Thymus (tissue), 11 donors: Measurements from ENCODE around the gene KIF13A. TPM values are rescaled to one million over a fixed set of nuclear protein-coding genes. Genes with fewer than 3 reads are reported as not detected.

Experiments
- DNase-seq, 9 donors: peaks; one replicate each; pipeline ENCODE4 v3.0.0-alpha.2; 2013; ENCODE audit warnings: low spot score in 9 of 9, low read depth in 6 of 9, missing footprints in 1 of 9
- H3K27ac ChIP-seq, 2 donors: one replicate each; pipeline ENCODE4 v1.5.1; 2013; ENCODE audit warnings: control low read depth in 1 of 2, low read depth in 1 of 2, low read length in 1 of 2, mild to moderate bottlenecking in 1 of 2, moderate library complexity in 1 of 2
- H3K27me3 ChIP-seq, 2 donors: one replicate each; pipeline ENCODE4 v1.5.1; 2013; ENCODE audit warnings: low read length in 1 of 2; ENCODE audit not compliant: control insufficient read depth in 2 of 2, insufficient read depth in 1 of 2
- H3K36me3 ChIP-seq, 2 donors: one replicate each; pipeline ENCODE4 v1.5.1; 2013; ENCODE audit warnings: low read length in 1 of 2, mild to moderate bottlenecking in 1 of 2, moderate library complexity in 1 of 2; ENCODE audit not compliant: control insufficient read depth in 2 of 2, insufficient read depth in 2 of 2
- H3K4me1 ChIP-seq, 2 donors: one replicate each; pipeline ENCODE4 v1.5.1; 2013; ENCODE audit warnings: low read length in 2 of 2; ENCODE audit not compliant: control insufficient read depth in 2 of 2, insufficient read depth in 2 of 2
- H3K4me3 ChIP-seq, 2 donors: one replicate each; pipeline ENCODE4 v1.5.1; 2013; ENCODE audit warnings: low read length in 2 of 2, control low read depth in 1 of 2, mild to moderate bottlenecking in 1 of 2
- H3K9me3 ChIP-seq, 2 donors: one replicate each; pipeline ENCODE4 v1.5.1; 2013; ENCODE audit warnings: low read length in 1 of 2, mild to moderate bottlenecking in 1 of 2; ENCODE audit not compliant: control insufficient read depth in 2 of 2, insufficient read depth in 1 of 2
- WGBS: extraction: QIAGEN DNeasy Blood & Tissue Kit; methylation state at CpG from one replicate; pipeline ENCODE4 v1.1.7; 2013; 5-methylcytosine and 5-hydroxymethylcytosine counted together
- polyA plus RNA-seq: library from polyadenylated mRNA; stranded (reverse); fragments of 200-250 nt; gene quantifications from one replicate; pipeline ENCODE4 v1.2.3, GENCODE V29; 2013
- total RNA-seq: library from RNA; stranded (reverse); fragments of 120-200 nt; gene quantifications from one replicate; pipeline ENCODE4 v1.2.4, GENCODE V29; 2013
- donor health status: healthy.

KIF13A gene
- total and polyA plus RNA-seq, 2 donors, result 8.5 to 13.7 TPM

DNA sequence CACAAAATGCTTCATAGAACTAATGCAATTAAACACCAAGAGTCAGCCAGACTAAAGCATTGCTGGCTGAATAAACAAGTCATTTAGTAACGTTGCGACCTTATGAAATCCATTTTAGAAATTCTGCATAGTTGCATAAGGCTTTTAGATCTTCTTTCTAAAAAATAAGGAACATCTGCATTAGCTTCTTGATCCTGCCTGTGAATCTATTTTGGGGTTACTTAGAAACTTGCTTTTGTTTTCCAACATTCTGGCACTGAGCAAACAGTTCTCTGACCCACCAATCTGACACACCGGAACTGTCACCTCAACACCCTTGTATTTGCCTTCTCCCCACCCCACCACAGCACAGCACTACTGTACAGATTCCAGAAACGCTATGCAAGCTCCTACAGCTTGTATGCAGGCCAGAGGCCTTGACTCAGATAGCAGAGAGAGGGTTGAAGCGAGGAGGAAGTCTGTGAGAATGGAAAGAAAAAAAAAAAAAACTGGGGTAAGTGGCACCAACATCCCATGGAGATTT, 55.0 kb downstream of the KIF13A start:
- 56% methylated on average over 5 of the region's 5 CpGs for WGBS
- H3K4me1 ChIP-seq, result peaks cover 0 to 10% of the 10 kb centered on the region in 2 donors
- no peak for DNase-seq

GRCh38 chr6:17931227-17931626, 56.2 kb downstream of the KIF13A start:
- H3K36me3 ChIP-seq, result no peaks in the 10 kb centered on the region
- no peak for DNase-seq
- peaks cover 0 to 8% of the 10 kb centered on the region in 2 donors for H3K4me1 ChIP-seq
- H3K4me3 ChIP-seq, result no peak overlapping the region
- no peak overlapping the region for H3K27ac ChIP-seq
- no peaks in the 10 kb centered on the region for H3K27me3 ChIP-seq
- H3K9me3 ChIP-seq, result no peaks in the 10 kb centered on the region

More for the DNA sequence above, 55.0 kb downstream of the KIF13A start:
- Histone ChIP-seq H3K4me3 (no peak overlapping the region), H3K9me3 (no peaks in the 10 kb centered on the region), H3K27ac (no peak overlapping the region), H3K36me3 (no peaks in the 10 kb centered on the region), H3K27me3 (no peaks in the 10 kb centered on the region)

DNA sequence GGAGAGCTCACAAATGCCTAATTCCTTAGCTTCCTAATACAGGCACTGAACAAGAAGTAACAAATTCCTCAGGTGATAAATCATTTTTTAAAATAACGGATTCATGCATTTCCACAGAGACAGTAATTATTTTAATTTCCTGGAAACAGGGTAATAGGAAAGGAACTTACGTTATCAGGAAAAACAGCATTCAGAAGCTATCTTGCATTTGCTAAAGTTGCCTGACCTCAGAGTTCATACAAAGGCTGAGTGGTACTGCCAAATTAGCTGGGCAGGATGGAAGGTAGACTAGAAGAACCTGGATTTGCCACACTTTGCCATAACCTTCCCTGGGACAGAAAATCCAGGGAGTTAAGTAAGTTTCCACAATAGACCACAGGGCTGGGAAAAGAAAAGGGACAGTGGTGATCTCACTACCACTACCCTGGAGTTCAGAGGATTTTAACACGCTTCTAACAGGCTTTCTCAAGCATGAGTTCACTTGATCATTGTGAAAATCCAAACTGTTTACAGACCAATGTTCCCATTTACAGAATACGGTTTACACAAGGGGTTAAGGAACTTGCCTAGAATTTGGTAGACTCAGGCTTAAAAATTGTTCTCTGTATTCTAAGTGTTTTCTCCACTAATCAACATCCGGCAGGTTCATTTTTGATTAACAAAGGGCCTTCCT, 57.0 kb downstream of the KIF13A start:
- peaks cover 0 to 4% of the 10 kb centered on the region in 2 donors for H3K4me1 ChIP-seq
- no peak overlapping the region for H3K4me3 ChIP-seq
- H3K36me3 ChIP-seq, result no peaks in the 10 kb centered on the region
- no peak overlapping the region for H3K27ac ChIP-seq
- no peaks in the 10 kb centered on the region for H3K27me3 ChIP-seq
- no peaks in the 10 kb centered on the region for H3K9me3 ChIP-seq
- 96% methylated on average over 5 of the region's 5 CpGs for WGBS
- no peak for DNase-seq

- WGBS, result 95% methylated on average over 5 of the region's 5 CpGs
- DNase-seq, result no peak
- no peaks in the 10 kb centered on the region for H3K9me3 ChIP-seq
- H3K36me3 ChIP-seq, result no peaks in the 10 kb centered on the region
- no peak overlapping the region for H3K27ac ChIP-seq
- H3K4me1 ChIP-seq, result no peaks in the 10 kb centered on the region
- H3K4me3 ChIP-seq, result no peak overlapping the region
- H3K27me3 ChIP-seq, result no peaks in the 10 kb centered on the region
Measured at GRCh38 chr6:17928514-17929430, 58.7 kb downstream of the KIF13A start.

DNA sequence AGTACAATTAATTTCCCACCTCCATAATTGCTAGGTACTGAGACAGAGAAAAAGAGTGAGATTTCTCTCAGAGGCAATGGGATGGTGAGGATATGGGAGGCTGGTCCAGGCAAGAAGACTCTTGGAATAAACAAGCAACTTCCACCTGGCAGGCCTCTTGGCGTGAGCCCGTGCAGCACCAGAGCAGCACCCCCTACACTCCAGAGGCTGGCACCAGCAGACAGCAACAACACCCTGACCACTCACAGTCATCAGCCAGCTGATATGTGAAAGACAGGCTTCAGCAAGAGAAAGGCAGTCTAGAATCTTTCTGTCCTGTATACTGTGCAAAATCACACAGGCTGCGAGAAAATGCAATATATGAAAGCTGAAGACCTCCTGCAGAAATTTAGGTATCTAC, 59.7 kb downstream of the KIF13A start:
- Histone ChIP-seq H3K4me1 (no peaks in the 10 kb centered on the region), H3K36me3 (no peaks in the 10 kb centered on the region), H3K27ac (no peak overlapping the region), H3K27me3 (no peaks in the 10 kb centered on the region), H3K9me3 (no peaks in the 10 kb centered on the region), H3K4me3 (no peak overlapping the region)
- DNase-seq, result no peak
- 97% methylated on average over 3 of the region's 3 CpGs for WGBS

DNA sequence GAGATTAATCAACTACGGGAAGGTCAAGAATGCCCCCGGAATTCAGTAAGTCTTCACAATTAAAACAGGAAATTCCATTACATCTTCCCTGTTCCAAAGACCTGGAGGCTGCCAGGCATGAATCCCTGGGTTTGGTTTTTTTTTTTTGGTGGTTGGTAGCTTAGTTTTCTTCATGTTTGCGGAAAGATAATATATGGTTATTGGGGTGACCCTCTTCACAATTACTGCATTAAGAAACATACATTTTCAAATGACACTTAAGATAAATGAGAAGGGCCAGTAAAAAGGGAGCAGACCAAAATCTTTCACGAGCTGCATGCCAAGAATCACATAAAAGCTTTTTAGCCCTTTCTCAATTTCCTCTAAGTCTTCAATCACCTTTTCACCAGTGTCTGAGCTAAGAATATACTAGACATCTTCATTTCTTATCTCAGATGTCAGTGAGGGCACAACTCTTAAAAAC, 64.0 kb downstream of the KIF13A start:
- H3K4me1 ChIP-seq, result no peaks in the 10 kb centered on the region
- no peak overlapping the region for H3K4me3 ChIP-seq
- no peaks in the 10 kb centered on the region for H3K36me3 ChIP-seq
- 91% methylated on average over 4 of the region's 4 CpGs for WGBS
- no peaks in the 10 kb centered on the region for H3K27me3 ChIP-seq
- H3K9me3 ChIP-seq, result no peaks in the 10 kb centered on the region
- DNase-seq, result no peak
- no peak overlapping the region for H3K27ac ChIP-seq

- H3K27ac ChIP-seq, result no peak overlapping the region
- H3K27me3 ChIP-seq, result no peaks in the 10 kb centered on the region
- no peaks in the 10 kb centered on the region for H3K4me1 ChIP-seq
- no peak for DNase-seq
- H3K4me3 ChIP-seq, result no peak overlapping the region
- WGBS, result 90% methylated on average over 2 of the region's 2 CpGs
- H3K36me3 ChIP-seq, result no peaks in the 10 kb centered on the region
- H3K9me3 ChIP-seq, result no peaks in the 10 kb centered on the region
Measured at GRCh38 chr6:17921454-17921853, 66.0 kb downstream of the KIF13A start.

- Histone ChIP-seq H3K4me3 (no peak overlapping the region), H3K27me3 (no peaks in the 10 kb centered on the region), H3K4me1 (no peaks in the 10 kb centered on the region), H3K27ac (no peak overlapping the region), H3K9me3 (no peaks in the 10 kb centered on the region), H3K36me3 (no peaks in the 10 kb centered on the region)
- DNase-seq, result no peak
- WGBS, result 99% methylated on average over 4 of the region's 4 CpGs
Measured at GRCh38 chr6:17919496-17919895, 67.9 kb downstream of the KIF13A start.
